Cardiac muscle cell (in vitro differentiated cells and primary cell): ENCODE data around the gene RBBP8. TPM values are rescaled to one million over a fixed set of nuclear protein-coding genes. Genes with fewer than 3 reads are reported as not detected.

Experiments
- DNase-seq, 2 donors: peaks; one replicate each; pipeline versions ENCODE4 v3.0.0 to v3.0.0-alpha.2; 2010 to 2017; ENCODE audit warnings: low read depth in 1 of 2, low spot score in 1 of 2
- H3K27ac ChIP-seq: fragments of 200-600 bp; sonication (generic); 2 replicates; pipeline ENCODE4 v1.5.1; 2016
- H3K27me3 ChIP-seq: fragments of 200-600 bp; sonication (generic); 2 replicates; pipeline ENCODE4 v1.6.0; 2016; ENCODE audit warnings: control low read depth
- H3K36me3 ChIP-seq: fragments of 200-600 bp; sonication (generic); 2 replicates; pipeline ENCODE4 v1.5.1; 2016; ENCODE audit warnings: control low read depth
- H3K4me1 ChIP-seq: fragments of 200-600 bp; sonication (generic); 2 replicates; pipeline ENCODE4 v1.8.1; 2017; ENCODE audit warnings: low read depth, mild to moderate bottlenecking, mixed run types
- H3K4me3 ChIP-seq: fragments of 200-600 bp; sonication (generic); 2 replicates; pipeline ENCODE4 v1.5.1; 2016; ENCODE audit warnings: mild to moderate bottlenecking
- H3K9me3 ChIP-seq: fragments of 200-600 bp; sonication (generic); 2 replicates; pipeline ENCODE4 v1.5.1; 2017; ENCODE audit warnings: low read depth, mild to moderate bottlenecking, control low read depth
- polyA plus RNA-seq: library from polyadenylated mRNA; unstranded; fragments of >200 nt; fragmentation: Nextera tagmentation; extraction: Ambion mirVana; gene quantifications from 2 replicates; pipeline ENCODE4 v1.2.1, GENCODE V29; 2016
- total RNA-seq: library from RNA; depleted of rRNA; stranded (reverse); fragments of >200 nt; gene quantifications from 2 replicates; pipeline ENCODE4 v1.2.3, GENCODE V29; 2016
- TF ChIP-seq, protein P1 (sequence below): IDR thresholded peaks from 2 replicates; pipeline ENCODE4 v1.5.1; 2012; ENCODE audit warnings: low read depth, mild to moderate bottlenecking, low read length

RBBP8 gene
- total and polyA plus RNA-seq, 2 experiments from 2014 or later: 27.4 to 30.1 TPM

- no peak overlapping the region for H3K4me3 ChIP-seq
- no peaks in the 10 kb centered on the region for H3K36me3 ChIP-seq
- no peak overlapping the region for H3K27ac ChIP-seq
- H3K9me3 ChIP-seq: no peaks in the 10 kb centered on the region
- no peaks in the 10 kb centered on the region for H3K4me1 ChIP-seq
- H3K27me3 ChIP-seq: no peaks in the 10 kb centered on the region
- DNase-seq: no peak
- TF ChIP-seq, protein P1, sequence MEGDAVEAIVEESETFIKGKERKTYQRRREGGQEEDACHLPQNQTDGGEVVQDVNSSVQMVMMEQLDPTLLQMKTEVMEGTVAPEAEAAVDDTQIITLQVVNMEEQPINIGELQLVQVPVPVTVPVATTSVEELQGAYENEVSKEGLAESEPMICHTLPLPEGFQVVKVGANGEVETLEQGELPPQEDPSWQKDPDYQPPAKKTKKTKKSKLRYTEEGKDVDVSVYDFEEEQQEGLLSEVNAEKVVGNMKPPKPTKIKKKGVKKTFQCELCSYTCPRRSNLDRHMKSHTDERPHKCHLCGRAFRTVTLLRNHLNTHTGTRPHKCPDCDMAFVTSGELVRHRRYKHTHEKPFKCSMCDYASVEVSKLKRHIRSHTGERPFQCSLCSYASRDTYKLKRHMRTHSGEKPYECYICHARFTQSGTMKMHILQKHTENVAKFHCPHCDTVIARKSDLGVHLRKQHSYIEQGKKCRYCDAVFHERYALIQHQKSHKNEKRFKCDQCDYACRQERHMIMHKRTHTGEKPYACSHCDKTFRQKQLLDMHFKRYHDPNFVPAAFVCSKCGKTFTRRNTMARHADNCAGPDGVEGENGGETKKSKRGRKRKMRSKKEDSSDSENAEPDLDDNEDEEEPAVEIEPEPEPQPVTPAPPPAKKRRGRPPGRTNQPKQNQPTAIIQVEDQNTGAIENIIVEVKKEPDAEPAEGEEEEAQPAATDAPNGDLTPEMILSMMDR: no peak
Measured at GRCh38 chr18:23054553-23054952, 121.4 kb downstream of the RBBP8 start.

GRCh38 chr18:23056315-23056714 lies 123.2 kb downstream of the RBBP8 start:
- peak in 1 of 2 donors; percentile 19 for DNase-seq
- Histone ChIP-seq H3K4me3 (no peak overlapping the region), H3K27ac (no peak overlapping the region)

GRCh38 chr18:23057096-23057495 lies 124.0 kb downstream of the RBBP8 start:
- H3K4me1 ChIP-seq: no peaks in the 10 kb centered on the region
- no peaks in the 10 kb centered on the region for H3K27me3 ChIP-seq
- DNase-seq: no peak
- H3K9me3 ChIP-seq: no peaks in the 10 kb centered on the region
- TF ChIP-seq, protein P1: no peak
- H3K27ac ChIP-seq: no peak overlapping the region
- no peaks in the 10 kb centered on the region for H3K36me3 ChIP-seq
- no peak overlapping the region for H3K4me3 ChIP-seq

More at GRCh38 chr18:23056315-23056714, 123.2 kb downstream of the RBBP8 start:
- Histone ChIP-seq H3K27me3 (no peaks in the 10 kb centered on the region), H3K9me3 (no peaks in the 10 kb centered on the region), H3K36me3 (no peaks in the 10 kb centered on the region), H3K4me1 (no peaks in the 10 kb centered on the region)
- TF ChIP-seq, protein P1: no peak

DNA sequence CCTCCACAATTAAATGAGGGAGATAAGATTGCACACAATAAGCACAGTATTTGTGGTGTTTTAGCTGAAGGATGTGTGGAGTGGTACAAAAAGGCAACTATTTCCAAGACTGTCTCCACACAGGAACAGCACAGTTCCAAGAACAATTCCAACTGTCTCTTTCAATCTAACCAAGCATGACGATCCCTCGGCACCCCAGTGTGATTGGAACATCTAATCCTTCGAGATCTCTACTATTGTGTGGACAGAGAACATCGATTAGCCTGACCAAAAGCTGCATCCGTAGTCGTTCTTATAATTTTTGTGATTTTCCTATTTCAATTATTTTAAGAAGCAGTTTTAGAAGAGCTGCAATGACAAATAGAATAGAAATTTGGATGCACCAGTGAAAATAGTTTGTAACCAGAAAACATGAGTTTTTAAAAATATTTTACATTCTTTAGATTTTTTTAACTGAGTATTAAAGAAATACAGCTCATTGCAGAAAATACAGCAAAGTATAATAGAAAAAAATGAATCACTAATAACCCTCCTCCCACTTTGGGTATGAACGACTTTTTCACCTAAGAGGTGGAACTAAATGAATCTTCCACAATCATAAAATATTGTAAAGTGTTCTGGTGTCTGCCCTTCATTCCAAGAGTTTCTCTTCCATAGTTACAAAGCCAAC lies 125.8 kb downstream of the RBBP8 start:
- H3K4me1 ChIP-seq: no peaks in the 10 kb centered on the region
- no peak for DNase-seq
- no peak overlapping the region for H3K27ac ChIP-seq

DNA sequence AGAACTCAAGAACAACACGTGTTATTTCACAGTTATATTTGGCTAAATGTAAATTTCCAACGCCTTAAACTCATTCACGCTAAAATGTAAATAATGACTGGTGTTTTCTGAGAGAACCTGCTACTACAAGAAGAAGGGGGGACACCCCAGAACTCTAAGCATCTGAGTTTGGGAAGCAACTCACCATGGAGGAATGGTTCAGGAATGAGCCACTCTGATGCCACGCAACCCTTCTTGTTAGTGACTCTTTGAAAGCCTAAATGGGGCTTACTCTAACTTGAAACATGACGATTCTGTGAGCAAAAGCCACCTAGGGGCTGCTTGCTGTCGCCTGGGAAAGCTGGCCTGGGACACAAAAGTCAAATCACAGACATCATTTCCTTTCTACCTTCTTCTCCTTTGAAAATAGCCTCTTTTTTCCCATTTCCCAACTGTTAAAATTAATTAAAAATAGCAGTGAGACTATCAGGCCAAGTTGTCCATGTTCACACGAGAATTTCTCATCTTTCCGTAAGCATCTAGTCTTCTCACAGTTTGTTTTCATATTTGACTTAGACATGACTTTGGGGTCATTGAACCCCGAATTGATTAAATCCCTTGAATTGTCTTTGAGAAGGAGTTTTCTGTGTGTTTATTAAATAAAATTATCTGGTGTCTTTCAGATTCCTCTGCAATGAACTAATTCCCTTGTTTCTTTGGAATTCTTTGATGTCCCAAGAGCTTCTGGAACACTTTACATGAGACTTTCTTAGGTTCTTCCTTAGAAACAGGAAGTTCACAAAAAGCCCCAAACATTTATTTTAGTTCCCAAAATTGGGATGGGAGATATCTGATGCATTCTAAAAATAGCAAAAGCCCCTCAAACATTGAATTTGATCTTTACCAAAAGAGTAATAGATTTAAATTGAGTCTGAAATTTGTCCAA lies 126.7 kb downstream of the RBBP8 start:
- H3K9me3 ChIP-seq: no peaks in the 10 kb centered on the region
- no peak overlapping the region for H3K27ac ChIP-seq
- TF ChIP-seq, protein P1: no peak
- DNase-seq: no peak
- H3K36me3 ChIP-seq: no peaks in the 10 kb centered on the region
- no peak overlapping the region for H3K4me3 ChIP-seq
- H3K27me3 ChIP-seq: no peaks in the 10 kb centered on the region
- no peaks in the 10 kb centered on the region for H3K4me1 ChIP-seq

More for the DNA sequence above, 125.8 kb downstream of the RBBP8 start:
- Histone ChIP-seq H3K4me3 (no peak overlapping the region), H3K36me3 (no peaks in the 10 kb centered on the region), H3K27me3 (no peaks in the 10 kb centered on the region), H3K9me3 (no peaks in the 10 kb centered on the region)
- TF ChIP-seq, protein P1: no peak
